Endothelial cell of umbilical vein (primary cell): ENCODE results near the gene IBTK. TPM values are rescaled to one million over a fixed set of nuclear protein-coding genes. Genes with fewer than 3 reads are reported as not detected.

Experiments
- BruUV-seq: library from RNA; stranded (reverse); fragments of 400-500 nt; replicated peaks from 2 replicates; lab custom pipeline; 2021; lab: Mats Ljungman, UMichigan
- CTCF ChIA-PET: fragments of 300-600, 350-600 bp; sonication (Branson Sonifier 250); formaldehyde crosslinking; loops from one replicate; lab custom pipeline; 2021; ENCODE audit warnings: antibody characterized with exemption, inconsistent platforms; lab: Charles Lee
- POLR2A ChIA-PET: fragments of 300-600, 350-600 bp; sonication (Branson Sonifier 250); formaldehyde crosslinking; loops from one replicate; lab custom pipeline; 2021; ENCODE audit warnings: antibody characterized with exemption, inconsistent platforms; lab: Charles Lee
- DNase-seq: peaks from one replicate; pipeline ENCODE4 v3.0.0-alpha.2; 2011; ENCODE audit warnings: low read depth, low spot score
- FAIRE-seq: peaks from 2 replicates; lab custom pipeline; 2011; peaks lifted over from hg19 to GRCh38; lab: Jason Lieb, UNC
- H2AFZ ChIP-seq: 2 replicates; pipeline ENCODE4 v1.6.0; 2012; ENCODE audit warnings: low read depth, low read length, control low read depth, inconsistent platforms
- H3K27ac ChIP-seq: 2 replicates; pipeline ENCODE4 v1.5.1; 2011; ENCODE audit warnings: low read depth, mild to moderate bottlenecking, control low read depth, low read length, moderate library complexity; ENCODE audit not compliant: insufficient read depth
- H3K27me3 ChIP-seq, 2 experiments: 2 replicates each; pipeline versions ENCODE4 v1.6.0 to v1.6.1; 2011; ENCODE audit warnings: low read length in 2 of 2, mixed read lengths in 1 of 2; ENCODE audit not compliant: control insufficient read depth in 2 of 2, insufficient read depth in 2 of 2
- H3K36me3 ChIP-seq, 2 experiments: 2 replicates in 1 of 2; 3 replicates in 1 of 2; pipeline ENCODE4 v1.5.1; 2011; ENCODE audit warnings: low read length in 2 of 2, mild to moderate bottlenecking in 1 of 2, moderate library complexity in 1 of 2; ENCODE audit not compliant: control insufficient read depth in 2 of 2, insufficient read depth in 2 of 2; ENCODE audit errors: extremely low read depth in 1 of 2
- H3K4me1 ChIP-seq: 3 replicates; pipeline ENCODE4 v1.5.1; 2011; ENCODE audit warnings: mild to moderate bottlenecking, low read length; ENCODE audit not compliant: control insufficient read depth, insufficient read depth; ENCODE audit errors: extremely low read depth
- H3K4me2 ChIP-seq: 2 replicates; pipeline ENCODE4 v1.6.1; 2011; ENCODE audit warnings: low read length, control low read depth, mixed read lengths; ENCODE audit not compliant: insufficient read depth
- H3K4me3 ChIP-seq, 3 experiments: fragments of 200-600 bp in 1 of 3; sonication (generic), shearing (Covaris generic) in 1 of 3; replicated peaks in 1 of 3; 2 replicates each; pipeline ENCODE4 v1.5.1; 2011 to 2016; ENCODE audit warnings: control low read depth in 3 of 3, low read length in 3 of 3, mild to moderate bottlenecking in 2 of 3, inconsistent platforms in 1 of 3, low read depth in 1 of 3, moderate library complexity in 1 of 3; ENCODE audit not compliant: insufficient read depth in 1 of 3
- H3K79me2 ChIP-seq: 2 replicates; pipeline ENCODE4 v1.6.0; 2012; ENCODE audit warnings: low read length, inconsistent platforms; ENCODE audit not compliant: control insufficient read depth, insufficient read depth
- H3K9ac ChIP-seq: replicated peaks from 2 replicates; pipeline ENCODE3; 2011; ENCODE audit warnings: low read length, control low read depth; ENCODE audit not compliant: insufficient read depth; ENCODE audit errors: extremely low read depth
- H3K9me1 ChIP-seq: replicated peaks from 3 replicates; pipeline ENCODE4 v1.6.0; 2011; ENCODE audit warnings: mild to moderate bottlenecking, low read length; ENCODE audit not compliant: control insufficient read depth, insufficient read depth; ENCODE audit errors: extremely low read depth
- H3K9me3 ChIP-seq: replicated peaks from 2 replicates; pipeline ENCODE4 v1.5.1; 2012; ENCODE audit warnings: low read length, inconsistent platforms; ENCODE audit not compliant: control insufficient read depth, insufficient read depth
- H4K20me1 ChIP-seq: replicated peaks from 2 replicates; pipeline ENCODE3; 2011; ENCODE audit warnings: mild to moderate bottlenecking, low read length; ENCODE audit not compliant: control insufficient read depth, insufficient read depth; ENCODE audit errors: extremely low read depth
- EZH2 ChIP-seq: IDR thresholded peaks from 2 replicates; pipeline ENCODE4 v1.6.1; 2012; ENCODE audit warnings: borderline replicate concordance, low read depth, mild to moderate bottlenecking, moderate library complexity, low read length, inconsistent platforms; ENCODE audit not compliant: severe bottlenecking
- FOS ChIP-seq: IDR thresholded peaks from 2 replicates; pipeline ENCODE4 v1.6.1; 2011; ENCODE audit warnings: mild to moderate bottlenecking, low read length, moderate library complexity, borderline replicate concordance; ENCODE audit not compliant: insufficient read depth
- GATA2 ChIP-seq: IDR thresholded peaks from 2 replicates; pipeline ENCODE4 v1.7.0; 2011; ENCODE audit warnings: low read depth, mild to moderate bottlenecking, moderate library complexity, mixed read lengths, low read length; ENCODE audit not compliant: insufficient read length, insufficient read depth
- JUN ChIP-seq: IDR thresholded peaks from 2 replicates; pipeline ENCODE4 v1.6.1; 2011; ENCODE audit warnings: borderline replicate concordance, low read depth; ENCODE audit not compliant: insufficient read length, insufficient read depth
- MYC ChIP-seq: IDR thresholded peaks from one replicate; pipeline ENCODE4 v1.6.1; 2011; ENCODE audit warnings: mild to moderate bottlenecking, low read depth, low read length
- POLR2A ChIP-seq: IDR thresholded peaks from 2 replicates; pipeline ENCODE4 v1.6.1; 2012; ENCODE audit warnings: low read depth, mild to moderate bottlenecking, control low read depth, low read length
- POLR2AphosphoS5 ChIP-seq: IDR thresholded peaks from 2 replicates; pipeline ENCODE4 v1.6.1; 2012; ENCODE audit warnings: low read depth, mild to moderate bottlenecking, control low read depth, low read length, moderate library complexity; ENCODE audit not compliant: insufficient read depth
- dilution Hi-C: fragments of 300-500 bp; cut with MboI; formaldehyde crosslinking; loops from one replicate; pipeline ENCODE4 v1.15.0; 2019; ENCODE audit warnings: low sequenced_read_pairs; ENCODE audit not compliant: extremely low pct_ligation_motif_present
- intact Hi-C: fragments of 100-400 bp; cut with micrococcal nuclease; formaldehyde crosslinking; loops from one replicate; pipeline ENCODE4 v1.10.0; 2022
- polyA plus RNA-seq, 4 experiments: library from polyadenylated mRNA; depleted of rRNA in 3 of 4; stranded (reverse) in 3 of 4; unstranded in 1 of 4; fragments of >200 nt; gene quantifications; 2 replicates each; pipeline versions ENCODE4 v1.2.1 to v1.2.3, GENCODE V29; 2011 to 2012; ENCODE audit warnings: missing spikeins in 1 of 4
- total RNA-seq: library from RNA; stranded (reverse); gene quantifications from 2 replicates; pipeline ENCODE4 v1.2.3, GENCODE V29; 2021
- TF ChIP-seq, protein P1 (sequence below), 2 donors: IDR thresholded peaks; 1 replicate in 1 of 2; 2 replicates in 1 of 2; pipeline ENCODE4 v1.5.1; 2011; ENCODE audit warnings: low read length in 2 of 2, mild to moderate bottlenecking in 2 of 2, moderate library complexity in 2 of 2, control low read depth in 1 of 2, inconsistent platforms in 1 of 2, low read depth in 1 of 2; ENCODE audit not compliant: insufficient read depth in 1 of 2; ENCODE audit errors: extremely low read depth in 1 of 2
- TF ChIP-seq, protein P2 (sequence below): IDR thresholded peaks from 2 replicates; pipeline ENCODE4 v1.6.1; 2011; ENCODE audit not compliant: insufficient read depth, insufficient read length

Gene IBTK
- total and polyA plus RNA-seq, 2 donors (not counting 3 experiments of a cell fraction or from before 2014, with no cell fraction given), result 6.7 to 30.5 TPM

GRCh38 chr6:82142524-82142923 is 105.0 kb downstream of the IBTK start:
- no peak overlapping the region for H3K4me2 ChIP-seq
- FAIRE-seq, result no peak
- intact Hi-C loops, result no loop called here

DNA sequence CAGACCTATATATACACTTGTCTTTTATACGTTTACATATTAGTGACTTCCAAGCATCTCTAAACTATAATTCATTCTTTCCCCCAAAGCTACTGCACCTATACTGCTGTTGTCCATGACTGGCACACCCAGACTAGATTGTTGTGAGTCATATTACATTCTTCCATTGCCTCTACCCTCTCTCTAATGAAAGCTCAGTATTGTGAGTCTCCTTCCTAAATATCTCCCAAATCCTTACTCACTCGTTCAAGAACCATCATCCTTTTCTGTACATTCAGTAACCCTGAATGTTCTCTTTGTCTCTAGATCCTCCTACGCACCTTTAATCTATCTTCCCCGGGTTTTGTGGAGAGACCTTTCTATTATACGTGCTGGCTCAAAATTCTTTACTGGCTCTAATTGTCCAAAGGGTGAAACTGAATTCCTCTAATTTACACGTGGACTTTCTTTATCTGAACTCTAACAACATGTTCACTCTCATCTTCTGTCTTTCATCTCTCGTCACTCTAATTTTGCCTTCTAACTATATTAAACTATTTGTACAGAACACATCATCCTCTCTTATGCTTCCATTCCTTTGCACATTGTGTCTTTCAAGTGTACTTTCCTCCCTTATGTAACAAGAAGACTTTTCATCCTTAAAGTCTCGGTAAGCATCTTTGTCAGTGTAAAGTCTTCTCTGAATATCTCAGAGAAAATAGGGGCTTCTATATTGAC is 109.3 kb downstream of the IBTK start:
- no peaks in the 10 kb centered on the region for H3K9me1 ChIP-seq
- FAIRE-seq, result no peak
- no peaks in the 10 kb centered on the region for H3K27me3 ChIP-seq
- no peak for DNase-seq
- BruUV-seq, result no TSS peak
- H3K9me3 ChIP-seq, result no peaks in the 10 kb centered on the region
- peaks cover 8% of the 10 kb centered on the region for H3K4me1 ChIP-seq
- POLR2A ChIA-PET, result no interaction called here
- H3K79me2 ChIP-seq, result no peaks in the 10 kb centered on the region
- no peak overlapping the region for H3K27ac ChIP-seq
- H3K9ac ChIP-seq, result no peak overlapping the region
- no peaks in the 10 kb centered on the region for H3K36me3 ChIP-seq
- no peak overlapping the region for H2AFZ ChIP-seq
- no peak for TF ChIP-seq POLR2A
- TF ChIP-seq, protein P1, sequence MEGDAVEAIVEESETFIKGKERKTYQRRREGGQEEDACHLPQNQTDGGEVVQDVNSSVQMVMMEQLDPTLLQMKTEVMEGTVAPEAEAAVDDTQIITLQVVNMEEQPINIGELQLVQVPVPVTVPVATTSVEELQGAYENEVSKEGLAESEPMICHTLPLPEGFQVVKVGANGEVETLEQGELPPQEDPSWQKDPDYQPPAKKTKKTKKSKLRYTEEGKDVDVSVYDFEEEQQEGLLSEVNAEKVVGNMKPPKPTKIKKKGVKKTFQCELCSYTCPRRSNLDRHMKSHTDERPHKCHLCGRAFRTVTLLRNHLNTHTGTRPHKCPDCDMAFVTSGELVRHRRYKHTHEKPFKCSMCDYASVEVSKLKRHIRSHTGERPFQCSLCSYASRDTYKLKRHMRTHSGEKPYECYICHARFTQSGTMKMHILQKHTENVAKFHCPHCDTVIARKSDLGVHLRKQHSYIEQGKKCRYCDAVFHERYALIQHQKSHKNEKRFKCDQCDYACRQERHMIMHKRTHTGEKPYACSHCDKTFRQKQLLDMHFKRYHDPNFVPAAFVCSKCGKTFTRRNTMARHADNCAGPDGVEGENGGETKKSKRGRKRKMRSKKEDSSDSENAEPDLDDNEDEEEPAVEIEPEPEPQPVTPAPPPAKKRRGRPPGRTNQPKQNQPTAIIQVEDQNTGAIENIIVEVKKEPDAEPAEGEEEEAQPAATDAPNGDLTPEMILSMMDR (IDR thresholded peaks at IDR 0.05; ENCODE audit: extremely low read depth in 1 of 2, insufficient read depth in 1 of 2, low read depth in 1 of 2, low read length in 2 of 2), result no peak
- TF ChIP-seq JUN, result no peak
- TF ChIP-seq, protein P2, sequence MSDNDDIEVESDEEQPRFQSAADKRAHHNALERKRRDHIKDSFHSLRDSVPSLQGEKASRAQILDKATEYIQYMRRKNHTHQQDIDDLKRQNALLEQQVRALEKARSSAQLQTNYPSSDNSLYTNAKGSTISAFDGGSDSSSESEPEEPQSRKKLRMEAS, result no peak
- TF ChIP-seq EZH2, result no peak
- no peak for TF ChIP-seq GATA2
- no peak for TF ChIP-seq FOS
- TF ChIP-seq MYC, result no peak
- TF ChIP-seq POLR2AphosphoS5, result no peak
- CTCF ChIA-PET, result no interaction called here
- no peaks in the 10 kb centered on the region for H4K20me1 ChIP-seq
- no peak overlapping the region for H3K4me2 ChIP-seq
- H3K4me3 ChIP-seq, result no peak overlapping the region
- dilution Hi-C loops (no loop called here), intact Hi-C loops (no loop called here)

More at GRCh38 chr6:82142524-82142923, 105.0 kb downstream of the IBTK start:
- ChIA-PET POLR2A (no interaction called here), CTCF (no interaction called here)
- no peaks in the 10 kb centered on the region for H3K9me1 ChIP-seq
- no peak overlapping the region for H3K4me3 ChIP-seq
- H3K79me2 ChIP-seq, result no peaks in the 10 kb centered on the region
- dilution Hi-C loops, result no loop called here
- no TSS peak for BruUV-seq
- no peaks in the 10 kb centered on the region for H3K9me3 ChIP-seq
- no peaks in the 10 kb centered on the region for H3K36me3 ChIP-seq
- no peak overlapping the region for H3K9ac ChIP-seq
- TF ChIP-seq FOS, result no peak
- H3K4me1 ChIP-seq, result peaks cover 28% of the 10 kb centered on the region
- no peaks in the 10 kb centered on the region for H3K27me3 ChIP-seq
- no peak overlapping the region for H3K27ac ChIP-seq
- no peaks in the 10 kb centered on the region for H4K20me1 ChIP-seq
- no peak for DNase-seq
- H2AFZ ChIP-seq, result no peak overlapping the region
